Panc1 (cell line): ENCODE data around the gene RBM44. TPM values are rescaled to one million over a fixed set of nuclear protein-coding genes. Genes with fewer than 3 reads are reported as not detected.

Source experiments
- ATAC-seq: fragments of 200-7000 bp; cut with Tn5 transposase; 2 replicates; pipeline ENCODE4 v1.9.1; 2020; ENCODE audit warnings: mild to moderate bottlenecking, moderate library complexity
- Bru-seq: library from RNA; stranded (reverse); fragments of 400-500 nt; gene quantifications from one replicate; lab custom pipeline; 2021; lab: Mats Ljungman, UMichigan
- BruChase-seq, 2 experiments: library from RNA; stranded (reverse); fragments of 400-500 nt; gene quantifications; one replicate each; lab custom pipeline; 2021; lab: Mats Ljungman, UMichigan
- BruUV-seq: library from RNA; stranded (reverse); fragments of 400-500 nt; replicated peaks from 2 replicates; lab custom pipeline; 2021; lab: Mats Ljungman, UMichigan
- CTCF ChIA-PET: fragments of 300-600 bp; sonication (Branson Sonifier 250); formaldehyde crosslinking; loops from one replicate; lab custom pipeline; 2022; ENCODE audit warnings: antibody characterized with exemption; lab: Charles Lee
- POLR2A ChIA-PET: fragments of 300-600 bp; sonication (Branson Sonifier 250); formaldehyde crosslinking; loops from one replicate; lab custom pipeline; 2022; ENCODE audit warnings: antibody characterized with exemption; lab: Charles Lee
- DNase-seq: peaks from one replicate; pipeline ENCODE4 v3.0.0-alpha.2; 2010; ENCODE audit warnings: low read depth, low spot score
- H3K27ac ChIP-seq: 2 replicates; pipeline ENCODE4 v1.5.1; 2011; ENCODE audit warnings: mild to moderate bottlenecking, low read length, inconsistent platforms
- H3K27me3 ChIP-seq: fragments of 200-500 bp; sonication (Bioruptor generic); 2 replicates; pipeline ENCODE4 v1.6.0; 2014; ENCODE audit warnings: low read length, inconsistent platforms; ENCODE audit not compliant: control insufficient read depth, insufficient read depth
- H3K36me3 ChIP-seq: fragments of 200-500 bp; sonication (Bioruptor generic); 2 replicates; pipeline ENCODE4 v1.5.1; 2014; ENCODE audit warnings: inconsistent platforms, mild to moderate bottlenecking, low read length, moderate library complexity; ENCODE audit not compliant: control insufficient read depth, insufficient read depth
- H3K4me1 ChIP-seq: 2 replicates; pipeline ENCODE4 v1.5.1; 2011; ENCODE audit warnings: inconsistent platforms, mild to moderate bottlenecking, low read length, moderate library complexity; ENCODE audit not compliant: control insufficient read depth, insufficient read depth
- H3K4me3 ChIP-seq, 2 experiments: 2 replicates each; pipeline ENCODE4 v1.5.1; 2011 to 2012; ENCODE audit warnings: low read depth in 2 of 2, low read length in 2 of 2, mild to moderate bottlenecking in 2 of 2, inconsistent platforms in 1 of 2, moderate library complexity in 1 of 2
- H3K9me3 ChIP-seq: fragments of 200-500 bp; sonication (Bioruptor generic); 2 replicates; pipeline ENCODE4 v1.5.1; 2014; ENCODE audit warnings: low read depth, mild to moderate bottlenecking, inconsistent platforms, low read length, moderate library complexity; ENCODE audit not compliant: control insufficient read depth, insufficient read depth
- CTCF ChIP-seq: fragments of 450-650 bp; IDR thresholded peaks from 2 replicates; pipeline ENCODE4 v1.5.1; 2017; ENCODE audit warnings: mild to moderate bottlenecking
- POLR2AphosphoS5 ChIP-seq: IDR thresholded peaks from 2 replicates; pipeline ENCODE4 v1.6.1; 2012; ENCODE audit warnings: mild to moderate bottlenecking, low read depth, low read length, moderate library complexity
- SIN3A ChIP-seq: IDR thresholded peaks from 2 replicates; pipeline ENCODE4 v1.6.1; 2012; ENCODE audit warnings: low read depth, mild to moderate bottlenecking, low read length, moderate library complexity, borderline replicate concordance; ENCODE audit not compliant: insufficient read depth
- TCF7L2 ChIP-seq: IDR thresholded peaks from 2 replicates; pipeline ENCODE4 v1.6.1; 2011; ENCODE audit warnings: mild to moderate bottlenecking, low read depth, low read length, inconsistent platforms
- in situ Hi-C: cut with HindIII; loops from 2 replicates; pipeline ENCODE4 v1.10.0; 2016; ENCODE audit warnings: low sequenced_read_pairs, low pct_unique_long_range_greater_than_20kb
- intact Hi-C: fragments of 100-400 bp; cut with micrococcal nuclease; formaldehyde crosslinking; loops from one replicate; pipeline ENCODE4 v1.10.0; 2022; ENCODE audit not compliant: unreplicated experiment
- long read RNA-seq: library from polyadenylated mRNA; unstranded; transcript quantifications from one replicate; pipeline ENCODE4 v2.0.0, GENCODE V29; 2021; ENCODE audit not compliant: unreplicated experiment
- polyA plus RNA-seq: library from polyadenylated mRNA; unstranded; fragments of >200 nt; gene quantifications from one replicate; pipeline ENCODE4 v1.2.1, GENCODE V29; 2012; ENCODE audit warnings: missing spikeins; ENCODE audit not compliant: insufficient read length
- total RNA-seq: library from RNA; stranded (reverse); gene quantifications from one replicate; pipeline ENCODE4 v1.2.1, GENCODE V29; 2021; ENCODE audit not compliant: unreplicated experiment
- TF ChIP-seq, protein P1 (sequence below), 2 experiments: IDR thresholded peaks; 2 replicates each; pipeline ENCODE4 v1.6.1; 2011 to 2012; ENCODE audit warnings: low read depth in 2 of 2, control low read depth in 1 of 2, low read length in 1 of 2, mild to moderate bottlenecking in 1 of 2, moderate library complexity in 1 of 2; ENCODE audit not compliant: insufficient read depth in 1 of 2

Gene RBM44, protein sequence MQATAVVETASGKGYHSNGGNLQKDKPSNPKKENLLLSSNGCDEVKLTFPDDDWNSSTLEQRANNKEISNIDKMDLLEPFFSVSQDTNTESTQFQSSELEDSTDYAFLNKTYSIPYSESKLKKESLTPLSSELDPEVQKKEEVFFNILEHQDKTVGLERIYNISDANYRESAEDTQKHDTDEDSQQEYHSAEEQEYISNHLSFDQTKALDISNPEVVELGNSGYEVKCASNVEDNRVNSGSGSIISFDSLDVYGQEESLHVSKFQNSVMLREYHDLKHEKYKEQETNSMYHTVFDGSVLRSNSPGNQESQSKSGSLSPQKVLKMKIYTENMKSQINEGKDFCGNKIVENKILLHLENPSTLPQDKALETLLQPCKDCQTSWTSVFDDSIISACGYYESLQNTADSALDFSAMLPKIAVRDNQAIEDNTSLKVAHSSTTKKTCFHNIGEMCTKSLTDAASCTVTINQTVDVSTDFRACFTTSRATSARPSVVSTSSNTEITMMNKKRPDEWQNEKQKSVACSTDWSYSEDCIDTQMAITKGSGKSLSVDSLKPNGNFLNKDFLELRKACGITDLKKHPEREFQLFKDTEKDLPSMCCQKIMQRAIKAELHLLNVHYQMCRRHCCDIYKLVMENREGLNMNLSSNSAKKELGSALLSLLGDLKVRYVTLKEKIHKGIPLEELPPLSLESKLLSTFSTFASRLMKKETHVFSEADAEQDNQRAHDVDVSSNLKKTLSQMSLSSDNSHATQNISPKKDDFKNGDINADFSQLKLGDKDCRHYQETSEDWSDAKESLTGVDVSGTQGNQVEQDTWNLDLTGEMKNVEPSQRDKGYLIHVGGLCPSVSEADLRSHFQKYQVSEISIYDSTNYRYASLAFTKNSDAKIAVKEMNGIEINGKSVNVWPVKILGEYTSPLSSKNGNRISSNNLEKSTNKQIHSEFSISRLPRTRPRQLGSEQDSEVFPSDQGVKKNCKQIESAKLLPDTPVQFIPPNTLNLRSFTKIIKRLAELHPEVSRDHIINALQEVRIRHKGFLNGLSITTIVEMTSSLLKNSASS
- 0.90 TPM for total RNA-seq
- polyA plus RNA-seq, result 0.29 TPM
- Bru-seq, nascent RNA, result percentile 48 among the genes with signal in this experiment
- percentile 53 among the genes with signal in this experiment for BruChase-seq, experiment 1, labeled RNA remaining after a 2-hour chase
- BruChase-seq, experiment 2, labeled RNA remaining after a 6-hour chase, result percentile 42 among the genes with signal in this experiment
- long read RNA-seq, result 0 reads

DNA sequence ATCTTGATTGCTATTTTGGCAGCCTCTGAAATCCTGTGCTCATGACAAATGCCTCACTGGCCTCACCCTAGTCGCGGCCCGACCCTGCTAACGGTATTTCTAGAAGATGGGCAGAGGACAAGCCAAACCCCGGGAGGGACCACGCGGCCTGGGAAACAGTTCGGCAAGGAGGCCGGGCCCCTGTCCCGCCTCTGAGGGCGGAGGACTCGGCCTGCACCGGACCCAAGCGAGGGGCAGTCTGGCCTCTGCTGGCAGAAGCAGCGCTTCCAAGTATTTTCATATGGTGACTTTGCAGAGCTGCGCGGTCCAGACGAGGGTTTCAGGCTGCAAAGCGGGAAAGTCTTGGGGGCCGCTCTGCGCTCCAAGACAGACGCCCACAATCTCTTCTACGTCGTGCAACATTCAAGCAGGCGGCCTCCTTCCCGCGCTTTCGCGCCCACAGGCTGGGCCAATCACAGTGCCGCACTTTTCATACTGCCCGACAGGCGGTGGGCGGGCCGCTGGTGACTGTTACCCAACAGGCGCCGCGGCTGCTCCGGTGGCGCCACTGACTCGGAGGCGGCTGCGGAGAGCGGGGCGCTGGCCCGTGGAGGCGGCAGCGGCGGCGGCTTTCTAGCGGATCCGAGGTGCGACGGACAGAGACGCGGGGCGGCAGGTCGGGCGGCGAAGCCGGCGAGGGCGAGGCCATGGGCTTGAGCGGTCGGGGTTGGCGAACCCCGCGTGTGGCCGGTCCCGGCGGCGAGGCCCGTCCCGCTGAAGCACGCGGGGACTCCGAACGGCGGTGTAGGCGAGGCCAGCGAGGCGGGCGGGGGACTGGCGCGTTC, at the start of gene RBM44:
Gene RBM44, plus strand, starts transcription at position 544 of the 824 bp plus-strand sequence. CDS start 14,831 bp downstream, outside the sequence.
- Histone ChIP-seq H3K27ac (no peak within 1 kb of the TSS), H3K4me3 (no peak within 1 kb of the TSS), H3K27me3 (no peaks in the 10 kb centered on the region), H3K36me3 (no peaks in the 10 kb centered on the region), H3K4me1 (no peaks in the 10 kb centered on the region), H3K9me3 (no peaks in the 10 kb centered on the region)
- no peak for DNase-seq
- POLR2A ChIA-PET, result no interaction called here
- intact Hi-C loops (no loop called here), in situ Hi-C loops (no loop called here)
- TF ChIP-seq, protein P1, sequence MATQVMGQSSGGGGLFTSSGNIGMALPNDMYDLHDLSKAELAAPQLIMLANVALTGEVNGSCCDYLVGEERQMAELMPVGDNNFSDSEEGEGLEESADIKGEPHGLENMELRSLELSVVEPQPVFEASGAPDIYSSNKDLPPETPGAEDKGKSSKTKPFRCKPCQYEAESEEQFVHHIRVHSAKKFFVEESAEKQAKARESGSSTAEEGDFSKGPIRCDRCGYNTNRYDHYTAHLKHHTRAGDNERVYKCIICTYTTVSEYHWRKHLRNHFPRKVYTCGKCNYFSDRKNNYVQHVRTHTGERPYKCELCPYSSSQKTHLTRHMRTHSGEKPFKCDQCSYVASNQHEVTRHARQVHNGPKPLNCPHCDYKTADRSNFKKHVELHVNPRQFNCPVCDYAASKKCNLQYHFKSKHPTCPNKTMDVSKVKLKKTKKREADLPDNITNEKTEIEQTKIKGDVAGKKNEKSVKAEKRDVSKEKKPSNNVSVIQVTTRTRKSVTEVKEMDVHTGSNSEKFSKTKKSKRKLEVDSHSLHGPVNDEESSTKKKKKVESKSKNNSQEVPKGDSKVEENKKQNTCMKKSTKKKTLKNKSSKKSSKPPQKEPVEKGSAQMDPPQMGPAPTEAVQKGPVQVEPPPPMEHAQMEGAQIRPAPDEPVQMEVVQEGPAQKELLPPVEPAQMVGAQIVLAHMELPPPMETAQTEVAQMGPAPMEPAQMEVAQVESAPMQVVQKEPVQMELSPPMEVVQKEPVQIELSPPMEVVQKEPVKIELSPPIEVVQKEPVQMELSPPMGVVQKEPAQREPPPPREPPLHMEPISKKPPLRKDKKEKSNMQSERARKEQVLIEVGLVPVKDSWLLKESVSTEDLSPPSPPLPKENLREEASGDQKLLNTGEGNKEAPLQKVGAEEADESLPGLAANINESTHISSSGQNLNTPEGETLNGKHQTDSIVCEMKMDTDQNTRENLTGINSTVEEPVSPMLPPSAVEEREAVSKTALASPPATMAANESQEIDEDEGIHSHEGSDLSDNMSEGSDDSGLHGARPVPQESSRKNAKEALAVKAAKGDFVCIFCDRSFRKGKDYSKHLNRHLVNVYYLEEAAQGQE (IDR thresholded peaks at IDR 0.05; ENCODE audit: insufficient read depth in 1 of 2, low read depth in 2 of 2, low read length in 1 of 2), result no peak
- no peak for TF ChIP-seq POLR2AphosphoS5
- no peak for TF ChIP-seq SIN3A
- TF ChIP-seq TCF7L2, result no peak
- no peak for TF ChIP-seq CTCF
- CTCF ChIA-PET, result no interaction called here
- ATAC-seq, result no peak
- BruUV-seq, result no TSS peak

DNA sequence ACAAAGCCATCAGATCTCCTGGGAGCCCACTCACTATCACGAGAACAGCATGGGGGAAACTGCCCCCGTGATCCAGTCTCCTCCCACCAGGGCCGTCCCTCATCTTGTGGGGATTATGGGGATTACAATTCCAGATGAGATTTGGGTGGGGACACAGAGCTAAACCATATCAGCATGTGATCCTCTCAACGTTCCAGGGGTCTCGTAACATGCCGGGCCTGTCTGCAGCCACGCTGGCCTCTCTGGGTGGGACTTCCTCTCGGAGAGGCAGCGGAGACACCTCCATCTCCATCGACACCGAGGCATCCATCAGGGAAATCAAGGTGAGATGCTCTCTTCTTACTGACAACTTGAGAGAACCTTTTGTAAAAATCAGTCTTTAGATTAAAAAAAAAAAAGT, 49.6 kb upstream of the RBM44 start:
- no peak overlapping the region for H3K4me3 ChIP-seq
- in situ Hi-C loops (no loop called here), intact Hi-C loops (loop anchor here (10.0 kb wide), 1 partner anchor 154 kb away; the partner anchor contains the start of gene RAB17)
- H3K9me3 ChIP-seq, result no peaks in the 10 kb centered on the region
- no peaks in the 10 kb centered on the region for H3K27me3 ChIP-seq
- H3K4me1 ChIP-seq, result peaks cover 9% of the 10 kb centered on the region
- H3K36me3 ChIP-seq, result peaks cover 11% of the 10 kb centered on the region
- DNase-seq, result no peak
- ChIA-PET CTCF (no interaction called here), POLR2A (no interaction called here)
- TF ChIP-seq SIN3A (no peak), TCF7L2 (no peak), CTCF (no peak), POLR2AphosphoS5 (no peak)
- TF ChIP-seq, protein P1 (IDR thresholded peaks at IDR 0.05; ENCODE audit: insufficient read depth in 1 of 2, low read depth in 2 of 2, low read length in 1 of 2), result no peak
- no peak for ATAC-seq
- no TSS peak for BruUV-seq
- no peak overlapping the region for H3K27ac ChIP-seq
